Stimulated activated CD8-positive, alpha-beta memory T cell treated with anti-CD3 and anti-CD28 coated beads, Interleukin-2, amount 100 ng/mL, for 48 hours (primary cell): ENCODE measurements around the gene PURA.
"Not testable (repeated sequence)": the region's sequence is repeated elsewhere in the genome, so short reads cannot be mapped to it uniquely, and the experiment has no call there.

Source experiments
- DNase-seq, 2 donors: peaks; one replicate each; pipeline ENCODE4 v3.0.0-alpha.2; 2020; ENCODE audit warnings: low read depth in 2 of 2

Gene PURA

DNA sequence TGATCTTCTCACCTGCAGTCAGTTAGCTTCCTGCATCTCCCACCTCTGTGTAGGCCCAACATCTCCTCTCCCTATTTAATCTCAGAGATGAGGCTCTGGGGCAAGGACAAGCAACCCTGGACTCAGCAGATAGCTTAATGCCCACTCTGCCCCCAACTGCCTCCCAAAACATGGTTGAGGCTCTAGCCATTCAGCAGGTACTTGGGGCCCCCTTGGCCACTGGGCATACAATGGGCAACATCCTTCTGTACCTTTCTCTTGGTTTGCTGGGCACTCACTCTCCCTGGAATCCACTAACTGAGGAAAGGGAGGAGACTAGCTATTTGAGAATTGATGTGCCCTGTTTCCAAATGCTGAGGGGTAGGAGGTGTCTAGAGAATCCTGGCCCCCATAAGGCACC lies 21.2 kb downstream of the PURA start:
- DNase-seq: no peak

DNA sequence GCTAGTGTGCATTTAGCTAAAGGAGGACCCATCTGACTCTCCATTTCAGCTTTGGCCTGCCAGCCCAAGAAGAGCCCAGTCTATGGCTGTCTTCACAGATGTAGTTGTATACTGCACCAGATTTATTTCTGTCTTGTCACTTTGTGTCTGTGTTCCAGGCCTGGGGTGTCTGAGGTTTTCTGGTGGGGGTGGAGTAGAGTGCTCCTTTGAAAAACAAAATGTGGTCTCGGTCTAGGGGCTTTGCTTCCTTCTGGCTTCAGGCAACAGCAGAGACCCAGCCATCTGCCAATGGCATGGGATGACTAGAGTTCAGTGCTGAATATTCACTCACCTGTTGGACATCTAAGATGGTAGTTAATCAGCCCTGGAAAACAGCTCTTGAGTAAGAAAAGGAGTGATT lies 22.7 kb downstream of the PURA start:
- DNase-seq: no peak

DNA sequence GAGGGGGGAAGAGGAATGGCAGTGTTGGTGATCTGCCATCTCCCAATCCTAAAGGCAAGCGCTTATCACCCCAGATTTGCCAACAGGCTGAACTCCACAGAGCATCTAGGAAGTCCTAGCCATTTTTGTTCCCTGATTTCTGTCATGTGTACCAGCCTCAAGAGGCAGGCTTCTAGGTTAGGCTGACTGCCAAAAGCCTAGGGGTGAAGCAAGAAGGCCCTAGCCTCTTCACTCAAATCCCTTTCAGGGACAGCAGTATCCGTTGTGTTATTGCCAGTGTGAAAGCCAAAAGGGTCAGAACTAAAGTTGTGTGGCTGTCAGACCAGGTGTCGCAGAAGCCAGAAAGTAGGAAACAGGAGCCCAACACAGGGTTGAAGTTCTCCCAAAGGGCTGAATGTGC lies 26.5 kb downstream of the PURA start:
- DNase-seq: no peak

DNA sequence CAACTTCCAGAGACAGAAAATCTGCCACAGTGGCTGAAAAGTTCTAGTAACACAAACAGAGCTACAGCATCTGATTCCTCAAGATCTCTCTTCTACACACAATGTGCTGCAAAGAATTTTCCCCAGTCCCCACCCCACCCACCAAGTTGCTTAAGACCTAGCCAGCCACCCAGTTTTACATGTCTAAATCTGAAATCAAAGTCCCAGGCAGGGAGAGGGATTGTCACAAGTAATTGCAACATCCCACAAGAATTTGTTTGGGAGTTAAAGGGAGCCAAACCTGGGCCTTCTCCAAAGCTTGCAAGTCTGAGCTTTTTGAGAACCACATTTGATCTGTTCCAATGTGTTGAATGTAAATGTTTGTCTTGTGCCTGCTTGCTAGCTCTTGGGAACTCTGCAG lies 27.3 kb downstream of the PURA start:
- no peak for DNase-seq

DNA sequence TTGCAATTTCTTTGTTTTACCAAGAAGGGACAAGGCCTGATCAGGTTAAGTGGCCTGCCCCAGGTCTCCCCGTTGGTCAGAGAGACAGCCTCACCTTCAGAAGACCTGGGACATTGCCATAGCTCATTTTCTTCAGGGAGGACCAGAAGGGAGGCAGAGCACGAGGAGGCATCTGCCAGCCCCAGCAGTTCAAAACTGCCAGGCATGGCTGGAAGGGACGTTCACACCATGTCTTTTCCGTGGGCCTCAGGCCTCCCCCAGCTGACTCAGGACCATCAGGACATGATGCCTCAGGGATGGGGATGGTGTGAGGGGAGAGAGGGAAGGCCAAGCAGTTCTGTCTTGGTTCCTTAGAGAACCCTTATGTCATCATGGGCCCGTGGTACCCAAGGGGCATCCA lies 28.3 kb downstream of the PURA start:
- no peak for DNase-seq

DNA sequence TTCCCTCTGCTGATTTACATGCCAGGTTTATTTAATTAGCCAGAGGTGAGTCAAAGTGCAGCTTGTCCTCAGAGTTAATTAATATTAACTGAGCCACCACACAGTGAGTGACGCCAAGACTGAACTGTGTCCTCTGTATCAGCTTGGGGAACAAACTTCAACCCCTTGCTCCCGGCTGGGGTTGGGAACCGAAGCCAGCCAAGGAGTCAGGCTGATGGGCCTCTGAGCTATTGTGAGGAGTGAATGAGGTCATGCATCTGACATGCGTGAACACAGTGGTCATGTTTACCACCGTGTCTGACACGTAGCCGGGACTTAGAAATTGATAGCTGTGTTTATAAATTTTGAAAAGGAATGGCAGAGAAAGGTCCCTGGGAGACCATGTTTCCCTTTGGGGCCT lies 28.9 kb downstream of the PURA start:
- no peak for DNase-seq

DNA sequence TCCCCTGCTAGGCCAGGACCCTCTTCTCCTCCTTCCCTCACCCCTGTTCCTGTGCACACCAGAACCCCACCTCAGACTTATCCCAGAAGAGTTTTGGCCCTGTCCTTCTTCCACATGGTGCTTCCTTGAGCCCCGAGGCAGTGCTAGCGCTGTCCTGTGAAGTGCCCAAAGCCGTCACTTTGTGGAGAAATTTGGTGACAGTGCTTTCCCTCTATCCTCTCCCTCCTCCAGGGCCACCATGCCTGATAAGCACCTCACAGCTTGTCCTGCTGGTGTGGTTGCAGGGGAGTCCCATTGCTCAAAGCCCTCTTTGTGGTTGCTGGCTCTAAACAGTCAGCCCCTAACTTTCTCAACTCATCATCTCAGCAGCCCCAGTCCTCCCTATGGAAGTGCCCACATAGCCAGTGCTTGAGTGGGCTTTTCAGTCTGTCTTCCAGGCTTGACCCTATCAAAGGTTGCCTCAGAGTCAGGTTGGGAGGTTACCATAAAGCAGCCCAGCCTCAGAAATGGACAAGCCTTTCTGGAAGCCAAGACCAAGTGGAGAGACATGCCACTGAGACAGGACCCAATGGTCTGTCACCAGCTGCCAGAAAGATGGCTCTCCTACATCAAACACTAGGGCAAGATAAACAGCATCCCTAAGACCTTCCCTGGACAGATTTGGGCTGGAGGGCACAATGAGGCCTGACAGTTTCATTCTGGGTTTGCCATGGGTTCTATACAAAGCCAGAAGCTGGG lies 29.8 kb downstream of the PURA start:
- DNase-seq: no peak

DNA sequence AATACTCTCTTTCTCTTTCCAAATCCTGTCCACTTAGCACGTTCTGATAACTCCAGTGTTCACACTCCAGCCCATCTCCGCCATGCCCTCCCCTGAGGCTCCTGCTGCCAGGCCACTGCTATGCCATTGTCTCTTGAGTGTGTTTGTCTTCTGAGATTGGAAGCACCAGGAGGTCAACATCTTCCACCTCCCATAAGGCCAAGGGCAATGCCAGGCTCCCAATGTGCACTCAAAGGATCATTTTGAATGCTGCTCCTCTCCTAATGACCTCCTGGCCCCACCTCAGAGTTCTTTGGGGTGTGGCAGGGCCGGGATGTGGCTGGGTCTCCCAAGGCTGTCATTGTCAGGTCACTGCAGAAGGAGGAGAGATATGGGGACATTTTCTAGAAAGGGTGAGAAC lies 31.3 kb downstream of the PURA start:
- no peak for DNase-seq

DNA sequence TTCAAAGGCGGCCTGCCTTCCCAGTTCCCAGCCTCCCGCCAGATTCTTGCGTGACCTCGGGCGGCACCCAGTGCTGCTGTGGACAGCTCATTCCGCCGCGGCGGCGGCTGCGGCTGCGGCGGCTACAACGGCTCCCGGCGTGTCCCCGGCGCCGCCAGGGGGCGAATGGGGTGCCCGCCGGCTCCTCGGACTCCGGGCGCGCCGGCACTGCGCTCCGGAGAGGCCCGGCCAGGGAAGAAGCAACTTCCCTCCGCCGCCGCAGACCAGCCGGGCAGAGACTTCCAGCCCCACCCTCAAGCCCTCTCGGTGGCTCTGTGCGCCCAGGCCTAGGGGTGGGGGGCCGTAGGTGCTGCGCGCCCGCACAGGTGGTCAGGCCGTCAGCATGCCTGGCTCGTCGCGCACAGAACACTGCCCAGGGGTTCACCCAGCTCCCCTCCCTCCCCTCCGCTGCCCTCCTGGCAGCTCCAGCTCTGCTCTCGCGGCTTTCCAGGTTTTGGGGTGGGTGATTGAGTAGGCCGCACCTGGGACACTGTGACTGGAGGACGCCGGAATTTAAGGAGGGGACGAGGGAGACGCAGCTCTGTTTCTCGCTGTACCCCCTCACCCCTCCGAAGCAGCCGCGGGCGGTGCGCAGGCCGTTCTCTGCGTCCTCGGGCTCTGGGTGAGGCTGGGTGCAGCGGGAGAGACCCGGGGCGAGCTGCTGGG lies 32.1 kb downstream of the PURA start:
- peak; percentile 40 to 49 for DNase-seq

DNA sequence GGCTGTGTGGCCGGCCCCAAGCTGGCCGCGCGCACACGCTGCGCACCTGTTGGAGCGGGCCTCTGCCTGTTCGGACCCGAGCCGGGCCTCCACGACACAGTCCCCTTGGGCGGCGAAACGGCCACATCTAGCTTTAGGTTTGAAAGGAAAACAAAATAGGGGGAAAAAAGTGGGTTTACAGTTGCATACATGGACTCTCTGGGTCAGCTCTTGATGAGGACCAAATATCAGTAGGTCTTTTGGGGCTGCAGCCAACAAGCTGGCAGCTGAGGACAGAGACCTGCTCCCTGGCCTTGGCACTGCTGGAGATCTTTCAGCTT lies 32.6 kb downstream of the PURA start:
- DNase-seq: no peak

DNA sequence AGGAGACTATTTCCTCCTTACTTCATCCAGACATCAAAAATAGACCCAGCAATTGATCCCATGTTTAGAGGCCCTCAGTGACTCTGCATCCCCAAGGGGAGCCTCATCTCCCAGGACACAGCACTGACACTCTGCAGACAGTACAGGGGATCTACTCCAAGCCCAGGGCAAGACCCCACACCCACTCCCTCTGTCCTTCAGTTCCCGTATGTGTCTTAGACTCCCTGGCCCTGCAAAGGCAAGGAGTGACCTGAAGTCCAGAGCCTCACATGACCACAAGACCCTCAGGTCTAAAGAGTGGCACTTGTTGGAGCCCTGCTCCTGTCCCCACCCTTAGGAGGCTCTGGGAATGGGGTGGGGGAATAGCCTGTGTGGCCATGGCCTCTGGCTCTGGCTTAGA lies 33.6 kb downstream of the PURA start:
- DNase-seq: no peak

DNA sequence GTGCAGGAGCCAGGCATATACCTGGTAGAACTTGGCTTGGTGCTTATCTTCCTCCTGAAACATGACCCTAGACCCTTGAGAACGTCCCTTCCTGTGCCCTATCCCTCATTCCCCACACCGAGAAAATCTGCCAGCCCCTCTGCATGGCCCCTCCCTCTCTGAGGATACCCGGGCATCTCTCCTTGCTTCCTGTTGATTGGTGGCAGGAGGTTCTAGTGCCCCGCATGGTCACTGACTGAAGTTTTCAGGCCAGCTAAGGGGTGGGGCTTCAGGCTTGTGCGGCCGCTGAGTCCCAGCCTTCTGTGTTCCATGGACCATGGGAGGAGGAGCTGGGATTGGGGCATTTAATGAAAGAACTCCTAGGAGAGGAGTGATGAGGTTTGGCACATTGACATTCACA lies 34.6 kb downstream of the PURA start:
- no peak for DNase-seq

DNA sequence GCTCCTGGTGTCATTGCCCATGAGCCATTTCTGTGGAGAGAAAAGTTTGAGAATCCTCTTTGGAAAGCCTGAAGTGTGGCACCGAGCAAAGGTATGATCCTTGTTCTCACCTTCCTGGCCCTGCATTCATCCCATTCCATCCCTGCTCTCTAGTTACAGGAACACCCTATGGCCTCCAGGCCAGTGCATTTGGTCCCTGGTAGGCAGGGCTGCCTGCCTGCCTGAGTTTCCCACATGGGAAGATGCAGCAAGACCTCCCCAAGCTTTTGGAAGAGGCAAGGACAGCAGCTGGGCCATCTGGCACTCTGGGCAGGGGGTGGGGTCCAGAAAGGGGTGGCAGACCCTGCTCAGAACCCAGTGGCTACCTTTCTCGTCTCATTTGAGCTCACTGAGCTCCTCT lies 36.3 kb downstream of the PURA start:
- no peak for DNase-seq

DNA sequence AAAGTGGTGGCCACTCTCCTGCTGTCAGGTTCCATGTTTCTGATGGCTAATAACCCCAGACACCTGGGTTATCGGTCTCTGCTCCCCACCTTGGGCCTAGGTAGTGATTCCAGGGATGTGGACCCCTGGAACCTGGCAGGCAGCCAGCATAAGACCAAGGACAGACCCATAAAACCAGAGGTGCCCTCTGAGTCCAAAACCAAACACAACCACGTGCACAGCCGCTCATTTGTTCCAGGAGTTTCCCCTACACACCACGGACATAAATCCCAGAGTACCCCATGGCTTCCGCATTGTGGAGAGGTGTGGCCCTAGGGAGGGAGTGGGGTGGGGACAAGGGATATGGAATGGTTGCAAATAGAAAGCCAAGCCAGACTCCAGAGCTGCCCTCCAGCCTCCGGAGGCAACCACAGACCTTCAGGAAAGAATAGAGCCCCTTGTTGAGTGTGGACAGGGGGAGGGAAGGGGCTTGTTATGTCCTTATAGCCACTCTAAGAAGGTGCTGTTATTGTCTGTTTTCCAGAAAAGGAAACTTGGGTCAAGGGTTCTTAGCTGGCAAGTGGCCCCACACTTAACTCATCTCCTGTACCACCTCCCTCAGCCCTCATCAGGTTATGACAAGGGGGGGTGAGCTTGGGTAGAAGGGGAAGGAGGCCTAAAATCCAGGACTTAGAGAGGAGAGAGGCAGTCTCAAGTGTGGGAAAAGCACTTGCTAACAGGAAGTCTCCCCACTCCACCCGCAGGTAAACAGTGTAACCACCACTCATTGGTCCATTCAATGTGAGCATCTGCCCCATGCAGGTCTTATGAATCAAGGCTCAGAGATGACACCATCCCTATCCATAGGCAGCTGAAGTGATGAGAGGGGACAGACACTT lies 37.5 kb downstream of the PURA start:
- no peak for DNase-seq

DNA sequence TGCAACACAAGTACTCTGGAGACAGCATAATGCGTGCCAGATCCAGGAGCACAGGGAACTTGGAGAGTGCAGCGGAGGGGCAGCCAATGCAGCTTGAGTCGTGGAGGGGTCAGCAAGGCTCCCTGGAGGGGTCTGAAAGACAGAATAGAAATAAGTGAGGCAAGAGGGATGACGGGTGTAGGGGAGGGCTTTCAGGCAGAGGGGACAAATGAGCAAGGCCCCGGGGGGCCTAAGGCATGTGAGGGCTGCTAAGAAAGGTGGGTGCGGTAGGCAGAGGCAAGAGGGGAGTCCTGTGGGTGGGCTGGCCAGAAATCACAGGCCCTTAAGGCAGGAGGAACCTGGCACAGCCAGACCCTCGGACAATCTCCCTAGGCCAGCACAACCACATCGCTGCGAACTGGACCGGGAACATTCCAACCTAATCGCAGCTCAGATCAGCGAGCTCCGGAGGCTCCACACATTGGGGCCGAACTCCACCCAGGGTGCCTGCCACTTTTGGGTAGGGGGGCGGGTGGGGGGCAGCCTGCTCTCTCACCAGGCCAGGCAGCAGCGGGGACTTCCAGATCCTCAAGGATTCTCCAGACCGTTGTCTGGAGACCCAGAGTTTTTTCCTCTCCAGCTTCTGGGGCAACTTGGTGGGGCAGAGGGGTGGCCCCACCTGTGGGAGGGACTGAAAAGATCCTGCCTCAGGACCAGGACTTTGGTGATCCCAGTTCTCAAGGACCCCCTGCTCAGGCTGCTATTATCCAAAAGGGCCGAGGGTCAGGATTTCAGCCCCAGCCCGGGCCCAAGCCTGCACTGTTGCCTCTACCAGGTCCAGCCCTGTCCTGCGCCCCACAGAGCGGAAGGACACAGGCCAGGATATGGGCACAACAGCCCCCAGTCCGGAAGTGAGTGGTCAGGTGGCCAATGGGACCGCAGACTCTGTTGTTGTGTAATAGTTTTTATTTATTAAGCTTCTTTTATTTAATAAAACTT lies 38.4 kb downstream of the PURA start:
- no peak for DNase-seq

DNA sequence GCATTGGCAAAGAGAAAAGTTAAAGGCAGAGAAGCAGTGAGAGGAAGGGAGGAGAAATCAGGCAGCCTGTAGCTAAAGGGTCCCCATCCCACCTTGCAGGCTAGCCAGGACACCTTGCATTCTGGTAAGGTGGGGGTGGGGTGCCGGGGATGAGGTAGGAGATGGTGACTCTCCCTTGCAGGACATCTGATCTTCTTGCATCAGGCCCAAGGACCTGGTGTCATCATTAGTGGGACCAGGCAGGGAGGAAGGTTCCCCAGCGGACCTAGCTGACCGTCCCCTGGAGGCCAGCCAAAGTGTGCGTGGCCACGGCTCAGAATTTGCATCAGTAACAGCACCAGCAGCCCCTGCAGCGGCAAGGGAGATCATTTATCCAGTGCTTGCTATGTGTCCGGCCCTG lies 39.3 kb downstream of the PURA start:
- DNase-seq: no peak

DNA sequence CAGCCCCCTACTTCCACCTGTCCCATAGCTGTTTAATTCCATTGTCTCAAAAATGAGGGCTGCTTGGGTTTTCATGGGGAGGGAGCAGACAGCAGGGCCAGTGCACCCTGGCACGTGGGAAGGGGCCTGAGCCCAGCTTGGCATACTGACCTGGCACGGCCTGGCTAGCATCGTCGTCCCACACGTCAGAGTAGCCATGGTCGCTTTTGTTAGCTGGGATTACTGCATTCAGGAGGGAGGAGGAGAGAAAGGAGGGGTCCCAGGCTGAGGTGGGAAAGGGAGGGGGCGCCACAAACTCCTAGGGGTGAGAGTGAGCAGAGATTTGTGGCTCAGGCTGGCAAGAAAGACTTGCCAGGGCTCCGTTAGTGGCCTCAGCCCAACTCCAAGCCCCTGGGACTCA lies 40.0 kb downstream of the PURA start:
- no peak for DNase-seq

DNA sequence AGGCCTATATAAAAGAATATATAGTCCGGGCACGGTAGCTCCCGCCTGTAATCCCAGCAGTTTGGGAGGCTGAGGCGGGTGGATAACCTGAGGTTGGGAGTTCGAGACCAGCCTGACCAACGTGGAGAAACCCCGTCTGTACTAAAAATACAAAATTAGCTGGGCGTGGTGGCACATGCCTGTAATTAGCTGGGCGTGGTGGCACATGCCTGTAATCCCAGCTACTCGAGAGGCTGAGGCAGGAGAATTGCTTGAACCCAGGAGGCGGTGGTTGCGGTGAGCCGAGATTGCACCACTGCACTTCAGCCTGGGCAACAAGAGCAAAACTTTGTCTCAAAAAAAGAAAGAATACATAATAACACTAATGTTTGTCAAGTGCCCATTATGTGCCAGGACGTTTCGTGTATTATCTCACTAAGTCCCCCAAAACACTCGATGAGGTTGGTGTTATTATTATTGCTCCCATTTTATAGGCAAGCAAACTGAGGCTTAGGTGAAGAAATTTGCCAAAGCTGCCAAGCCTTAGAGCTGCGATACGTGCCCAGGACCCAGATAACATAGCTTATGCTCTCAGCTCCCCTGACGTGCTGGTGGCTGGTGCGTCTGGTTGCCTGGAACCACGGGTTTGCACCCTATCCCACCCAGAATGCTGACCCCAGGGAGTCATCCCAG lies 40.9 kb downstream of the PURA start:
- not testable (repeated sequence) for DNase-seq

DNA sequence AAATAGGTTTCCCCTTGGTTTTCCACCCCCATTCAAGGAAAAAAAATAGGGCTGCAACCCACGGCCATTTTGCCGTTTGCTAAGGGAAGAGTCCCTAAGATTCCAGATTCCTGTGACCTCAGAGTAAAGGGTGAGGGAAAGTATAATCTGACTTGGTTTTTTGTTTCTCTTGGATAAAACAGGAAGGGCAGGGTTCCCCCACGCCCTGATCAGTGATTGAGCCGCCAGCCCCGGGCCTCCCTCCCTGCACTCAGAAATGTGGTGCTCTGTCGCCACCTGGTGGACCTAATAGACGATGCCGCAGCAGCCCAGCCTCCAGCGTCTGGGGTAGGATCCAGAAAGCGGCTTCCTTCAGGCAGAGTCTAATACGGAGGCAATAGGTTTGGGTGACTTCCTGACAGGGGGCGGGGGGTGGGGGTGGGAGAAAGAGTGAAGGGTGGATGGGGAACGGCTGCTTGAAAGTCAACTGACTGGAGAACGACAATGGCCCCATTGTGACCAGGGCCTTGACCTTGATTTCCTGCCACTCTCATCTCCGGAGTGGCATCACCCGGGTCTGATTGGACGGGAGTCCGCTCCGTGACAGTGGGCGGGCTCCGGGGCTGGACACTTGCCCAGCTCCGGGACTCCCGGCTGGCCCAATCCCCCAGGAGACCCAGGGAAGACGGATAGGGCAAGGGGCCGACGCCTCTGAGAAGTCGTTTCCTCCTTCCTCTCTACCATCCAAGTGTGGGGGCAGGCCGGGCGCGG lies 43.3 kb downstream of the PURA start:
- DNase-seq: peak; percentile 75 to 87
